HEK293 (cell line): Measurements from ENCODE around the gene INVS.

Experiments used
- SP7 ChIP-seq: fragments of 450-650 bp; formaldehyde crosslinking; IDR thresholded peaks from 2 replicates; pipeline ENCODE4 v1.5.1; 2016; ENCODE audit warnings: missing biosample characterization, missing genetic modification characterization
- TCF7L2 ChIP-seq: IDR thresholded peaks from 2 replicates; pipeline ENCODE4 v1.6.1; 2011; ENCODE audit warnings: low read depth, mild to moderate bottlenecking, inconsistent platforms, low read length, moderate library complexity, borderline replicate concordance
- TF ChIP-seq, protein P1 (sequence below): fragments of 450-650 bp; formaldehyde crosslinking; IDR thresholded peaks from 2 replicates; pipeline ENCODE4 v1.5.1; 2016; ENCODE audit warnings: missing biosample characterization, missing genetic modification characterization
- TF ChIP-seq, protein P2 (sequence below): fragments of 450-650 bp; formaldehyde crosslinking; IDR thresholded peaks from 2 replicates; pipeline ENCODE4 v1.5.1; 2016; ENCODE audit warnings: missing biosample characterization, missing genetic modification characterization

DNA sequence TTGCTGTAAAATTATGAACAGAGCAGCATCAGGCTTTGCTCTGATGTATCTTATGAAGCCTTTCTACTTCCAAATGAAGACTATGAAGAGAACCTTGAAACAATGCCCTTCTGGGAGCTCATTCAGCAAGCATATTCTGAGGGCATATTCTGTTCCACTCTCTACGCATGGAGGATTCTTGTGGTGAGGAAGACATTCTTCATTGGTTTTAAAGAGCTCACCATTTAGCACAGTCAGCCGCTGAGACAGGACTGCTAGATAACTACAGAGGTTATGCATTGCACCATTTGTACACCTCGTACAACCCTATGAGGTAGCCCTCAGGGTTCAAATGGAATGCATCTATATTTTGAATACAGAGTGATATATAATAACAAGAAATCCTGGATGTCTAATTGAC lies 61.0 kb downstream of the INVS start:
- TF ChIP-seq, protein P1, sequence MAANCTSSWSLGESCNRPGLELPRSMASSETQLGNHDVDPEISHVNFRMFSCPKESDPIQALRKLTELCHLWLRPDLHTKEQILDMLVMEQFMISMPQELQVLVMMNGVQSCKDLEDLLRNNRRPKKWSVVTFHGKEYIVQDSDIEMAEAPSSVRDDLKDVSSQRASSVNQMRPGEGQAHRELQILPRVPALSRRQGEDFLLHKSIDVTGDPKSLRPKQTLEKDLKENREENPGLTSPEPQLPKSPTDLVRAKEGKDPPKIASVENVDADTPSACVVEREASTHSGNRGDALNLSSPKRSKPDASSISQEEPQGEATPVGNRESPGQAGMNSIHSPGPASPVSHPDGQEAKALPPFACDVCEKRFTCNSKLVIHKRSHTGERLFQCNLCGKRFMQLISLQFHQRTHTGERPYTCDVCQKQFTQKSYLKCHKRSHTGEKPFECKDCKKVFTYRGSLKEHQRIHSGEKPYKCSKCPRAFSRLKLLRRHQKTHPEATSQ (tag by site-specific recombination): no peak
- TF ChIP-seq SP7: no peak
- no peak for TF ChIP-seq TCF7L2
- TF ChIP-seq, protein P2, sequence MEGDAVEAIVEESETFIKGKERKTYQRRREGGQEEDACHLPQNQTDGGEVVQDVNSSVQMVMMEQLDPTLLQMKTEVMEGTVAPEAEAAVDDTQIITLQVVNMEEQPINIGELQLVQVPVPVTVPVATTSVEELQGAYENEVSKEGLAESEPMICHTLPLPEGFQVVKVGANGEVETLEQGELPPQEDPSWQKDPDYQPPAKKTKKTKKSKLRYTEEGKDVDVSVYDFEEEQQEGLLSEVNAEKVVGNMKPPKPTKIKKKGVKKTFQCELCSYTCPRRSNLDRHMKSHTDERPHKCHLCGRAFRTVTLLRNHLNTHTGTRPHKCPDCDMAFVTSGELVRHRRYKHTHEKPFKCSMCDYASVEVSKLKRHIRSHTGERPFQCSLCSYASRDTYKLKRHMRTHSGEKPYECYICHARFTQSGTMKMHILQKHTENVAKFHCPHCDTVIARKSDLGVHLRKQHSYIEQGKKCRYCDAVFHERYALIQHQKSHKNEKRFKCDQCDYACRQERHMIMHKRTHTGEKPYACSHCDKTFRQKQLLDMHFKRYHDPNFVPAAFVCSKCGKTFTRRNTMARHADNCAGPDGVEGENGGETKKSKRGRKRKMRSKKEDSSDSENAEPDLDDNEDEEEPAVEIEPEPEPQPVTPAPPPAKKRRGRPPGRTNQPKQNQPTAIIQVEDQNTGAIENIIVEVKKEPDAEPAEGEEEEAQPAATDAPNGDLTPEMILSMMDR (tag by site-specific recombination): no peak
